H1 (cell line): Measurements from ENCODE around the gene PDE2A. TPM values are rescaled to one million over a fixed set of nuclear protein-coding genes. Genes with fewer than 3 reads are reported as not detected.

ENCODE experiments used
- CTCF ChIA-PET: fragments of 300-600 bp; sonication (Branson Sonifier 250); formaldehyde crosslinking; loops from one replicate; lab custom pipeline; 2021; ENCODE audit not compliant: partially characterized antibody; lab: Charles Lee
- POLR2A ChIA-PET: fragments of 300-600 bp; sonication (Branson Sonifier 250); formaldehyde crosslinking; loops from one replicate; lab custom pipeline; 2021; ENCODE audit warnings: inconsistent platforms; ENCODE audit not compliant: partially characterized antibody; lab: Charles Lee
- DNase-seq, 2 experiments: peaks; one replicate each; pipeline versions ENCODE4 v3.0.0 to v3.0.0-alpha.2; 2010 to 2022; ENCODE audit warnings: low spot score in 2 of 2, low read depth in 1 of 2, mixed read lengths in 1 of 2
- FAIRE-seq: peaks from 2 replicates; lab custom pipeline; 2011; peaks lifted over from hg19 to GRCh38; lab: Jason Lieb, UNC
- H2AFZ ChIP-seq: 2 replicates; pipeline ENCODE4 v1.8.1; 2012; ENCODE audit warnings: low read length, inconsistent platforms
- H2AK5ac ChIP-seq: 2 replicates; pipeline ENCODE4 v1.6.1; 2013; ENCODE audit warnings: low read depth, low read length
- H2BK120ac ChIP-seq: replicated peaks from 2 replicates; pipeline ENCODE3; 2013; ENCODE audit warnings: low read depth, low read length, inconsistent platforms
- H2BK12ac ChIP-seq: 2 replicates; pipeline ENCODE4 v1.6.1; 2013; ENCODE audit warnings: low read depth, low read length
- H2BK15ac ChIP-seq: 2 replicates; pipeline ENCODE4 v1.6.1; 2013; ENCODE audit warnings: low read length
- H2BK20ac ChIP-seq: 2 replicates; pipeline ENCODE4 v1.6.1; 2013; ENCODE audit warnings: low read length
- H2BK5ac ChIP-seq: 2 replicates; pipeline ENCODE4 v1.6.1; 2013; ENCODE audit warnings: low read depth, low read length
- H3K14ac ChIP-seq: 2 replicates; pipeline ENCODE4 v1.6.1; 2013; ENCODE audit warnings: inconsistent platforms; ENCODE audit not compliant: insufficient read length
- H3K18ac ChIP-seq: 2 replicates; pipeline ENCODE4 v1.6.1; 2013; ENCODE audit warnings: low read length; ENCODE audit errors: extremely low read depth
- H3K23ac ChIP-seq: 2 replicates; pipeline ENCODE4 v1.6.1; 2013; ENCODE audit warnings: inconsistent platforms; ENCODE audit not compliant: insufficient read length
- H3K23me2 ChIP-seq: 2 replicates; pipeline ENCODE4 v1.6.1; 2013; ENCODE audit warnings: low read depth, low read length
- H3K27ac ChIP-seq: 2 replicates; pipeline ENCODE4 v1.6.1; 2011; ENCODE audit warnings: low read depth, low read length, inconsistent platforms
- H3K27me3 ChIP-seq, 4 experiments: replicated peaks in 1 of 4; 1 replicate in 1 of 4; 2 replicates in 3 of 4; pipeline versions ENCODE4 v1.6.1 to v1.8.1; 2011 to 2013; ENCODE audit warnings: low read length in 3 of 4, mild to moderate bottlenecking in 3 of 4, inconsistent platforms in 2 of 4, mixed read lengths in 2 of 4, moderate library complexity in 1 of 4; ENCODE audit not compliant: control insufficient read depth in 3 of 4, insufficient read depth in 3 of 4; ENCODE audit errors: extremely low read depth in 1 of 4
- H3K36me3 ChIP-seq, 4 experiments: 2 replicates each; pipeline versions ENCODE4 v1.6.1 to v1.8.1; 2011 to 2013; ENCODE audit warnings: mild to moderate bottlenecking in 4 of 4, low read length in 3 of 4, moderate library complexity in 2 of 4, control low read depth in 1 of 4, inconsistent platforms in 1 of 4; ENCODE audit not compliant: insufficient read depth in 4 of 4, control insufficient read depth in 2 of 4
- H3K4ac ChIP-seq: replicated peaks from 2 replicates; pipeline ENCODE3; 2013; ENCODE audit warnings: low read length, low read depth, mixed read lengths, inconsistent platforms; ENCODE audit not compliant: insufficient read length
- H3K4me1 ChIP-seq, 4 experiments: replicated peaks in 1 of 4; 1 replicate in 1 of 4; 2 replicates in 3 of 4; pipeline versions ENCODE4 v1.6.1 to v1.8.1; 2011 to 2013; ENCODE audit warnings: low read length in 3 of 4, inconsistent platforms in 2 of 4, mixed read lengths in 1 of 4; ENCODE audit not compliant: insufficient read depth in 4 of 4, control insufficient read depth in 3 of 4
- H3K4me2 ChIP-seq, 2 experiments: 2 replicates each; pipeline versions ENCODE4 v1.6.1 to v1.8.1; 2011 to 2013; ENCODE audit warnings: low read depth in 2 of 2, low read length in 2 of 2, control low read depth in 1 of 2, inconsistent platforms in 1 of 2, mild to moderate bottlenecking in 1 of 2; ENCODE audit not compliant: insufficient read depth in 1 of 2
- H3K4me3 ChIP-seq, 4 experiments: fragments of 200-600, 300-600 bp in 1 of 4; sonication (generic), shearing (Covaris generic), sonication (Bioruptor Twin) in 1 of 4; 2 replicates each; pipeline versions ENCODE4 v1.5.1 to v1.8.1; 2011 to 2016; ENCODE audit warnings: low read length in 4 of 4, low read depth in 3 of 4, control low read depth in 2 of 4, inconsistent platforms in 2 of 4, mild to moderate bottlenecking in 2 of 4, mixed read lengths in 1 of 4, moderate library complexity in 1 of 4; ENCODE audit not compliant: insufficient read depth in 2 of 4; ENCODE audit errors: extremely low read depth in 1 of 4
- H3K56ac ChIP-seq: replicated peaks from 2 replicates; pipeline ENCODE3; 2013; ENCODE audit warnings: low read depth, mild to moderate bottlenecking, mixed read lengths, low read length, inconsistent platforms; ENCODE audit not compliant: insufficient read length
- H3K79me1 ChIP-seq: 2 replicates; pipeline ENCODE4 v1.6.1; 2013; ENCODE audit warnings: low read depth, low read length, control low read depth
- H3K79me2 ChIP-seq, 2 experiments: 2 replicates each; pipeline versions ENCODE4 v1.6.1 to v1.8.1; 2012 to 2013; ENCODE audit warnings: low read length in 2 of 2, mild to moderate bottlenecking in 2 of 2, inconsistent platforms in 1 of 2; ENCODE audit not compliant: insufficient read depth in 2 of 2, control insufficient read depth in 1 of 2
- H3K9ac ChIP-seq, 4 experiments: replicated peaks in 1 of 4; 1 replicate in 1 of 4; 2 replicates in 3 of 4; pipeline versions ENCODE4 v1.6.1 to v1.8.1; 2011 to 2013; ENCODE audit warnings: low read depth in 3 of 4, low read length in 3 of 4, control low read depth in 2 of 4, mild to moderate bottlenecking in 2 of 4, moderate library complexity in 2 of 4, inconsistent platforms in 1 of 4; ENCODE audit errors: extremely low read depth in 1 of 4
- H3K9me3 ChIP-seq, 2 experiments: 2 replicates each; pipeline versions ENCODE4 v1.6.1 to v1.8.1; 2012 to 2013; ENCODE audit warnings: mild to moderate bottlenecking in 2 of 2, moderate library complexity in 2 of 2, control low read depth in 1 of 2, inconsistent platforms in 1 of 2, low read depth in 1 of 2, low read length in 1 of 2, mixed read lengths in 1 of 2; ENCODE audit not compliant: insufficient read depth in 2 of 2
- H4K20me1 ChIP-seq, 2 experiments: replicated peaks in 1 of 2; 2 replicates each; pipeline versions ENCODE3 to v1.8.1; 2011 to 2013; ENCODE audit warnings: inconsistent platforms in 2 of 2, low read length in 2 of 2, mild to moderate bottlenecking in 1 of 2; ENCODE audit not compliant: insufficient read depth in 2 of 2, control insufficient read depth in 1 of 2
- H4K5ac ChIP-seq: 2 replicates; pipeline ENCODE4 v1.6.1; 2013; ENCODE audit warnings: low read length, low read depth, mixed read lengths, inconsistent platforms; ENCODE audit not compliant: insufficient read length
- H4K8ac ChIP-seq: 2 replicates; pipeline ENCODE4 v1.8.0; 2013; ENCODE audit warnings: mild to moderate bottlenecking, moderate library complexity, low read length, inconsistent platforms; ENCODE audit not compliant: insufficient read depth; ENCODE audit errors: extremely low read depth
- H4K91ac ChIP-seq: replicated peaks from 2 replicates; pipeline ENCODE3; 2013; ENCODE audit warnings: low read length, mixed read lengths, inconsistent platforms; ENCODE audit not compliant: insufficient read length
- BACH1 ChIP-seq: IDR thresholded peaks from 2 replicates; pipeline ENCODE4 v1.6.1; 2012; ENCODE audit warnings: low read length, improper control_type of control experiment
- CHD1 ChIP-seq: IDR thresholded peaks from 2 replicates; pipeline ENCODE4 v1.6.1; 2012; ENCODE audit warnings: low read depth, low read length, improper control_type of control experiment
- CTBP2 ChIP-seq: IDR thresholded peaks from 2 replicates; pipeline ENCODE4 v1.7.0; 2011; ENCODE audit warnings: borderline replicate concordance, mild to moderate bottlenecking, moderate library complexity, mixed read lengths, low read length; ENCODE audit not compliant: insufficient read depth, insufficient read length
- GABPA ChIP-seq: IDR thresholded peaks from 2 replicates; pipeline ENCODE4 v1.6.1; 2011; ENCODE audit warnings: mild to moderate bottlenecking, low read length, moderate library complexity, borderline replicate concordance; ENCODE audit not compliant: insufficient read depth
- GTF2F1 ChIP-seq: IDR thresholded peaks from 2 replicates; pipeline ENCODE4 v1.6.1; 2012; ENCODE audit warnings: low read depth, low read length, improper control_type of control experiment, borderline replicate concordance
- HDAC2 ChIP-seq, 2 experiments: fragments of 300-600 bp in 1 of 2; sonication (generic) in 1 of 2; IDR thresholded peaks; 2 replicates each; pipeline ENCODE4 v1.6.1; 2011 to 2012; ENCODE audit warnings: low read depth in 2 of 2, low read length in 2 of 2, mild to moderate bottlenecking in 2 of 2, moderate library complexity in 2 of 2, borderline replicate concordance in 1 of 2, inconsistent platforms in 1 of 2
- KDM4A ChIP-seq: IDR thresholded peaks from one replicate; pipeline ENCODE4 v1.7.1; 2012; ENCODE audit warnings: low read depth, mild to moderate bottlenecking, moderate library complexity, low read length, inconsistent platforms; ENCODE audit not compliant: severe bottlenecking
- WGBS, 2 experiments: shearing (Covaris generic) in 1 of 2; methylation state at CpG; one replicate each; pipeline versions ENCODE4 v1.1.6 to v1.1.7; 2013 to 2015; ENCODE audit warnings: low lambda C conversion rate in 2 of 2, mixed read lengths in 2 of 2, inconsistent platforms in 1 of 2, low coverage in 1 of 2, missing lambda C conversion rate in 1 of 2; ENCODE audit not compliant: insufficient replicate concordance in 2 of 2, insufficient coverage in 1 of 2, insufficient read length in 1 of 2; ENCODE audit errors: extremely low coverage in 1 of 2, missing lambda C conversion rate in 1 of 2; 5-methylcytosine and 5-hydroxymethylcytosine counted together
- polyA plus RNA-seq, 7 experiments: library from polyadenylated mRNA; depleted of rRNA in 3 of 7; stranded (reverse) in 5 of 7; unstranded in 2 of 7; fragments of >200 nt in 5 of 7; fragments of 200-250 nt in 2 of 7; gene quantifications; 1 replicate in 5 of 7; 2 replicates in 1 of 7; 4 replicates in 1 of 7; pipeline versions ENCODE4 v1.2.1 to v1.2.3, GENCODE V29; 2011 to 2013; ENCODE audit warnings: missing spikeins in 2 of 7, mixed read lengths in 2 of 7
- total RNA-seq: library from RNA; stranded (reverse); fragmentation: NEBNext Ultra II Directional; extraction: Animal tissue kit (Norgen Biotek cat#: 25700); gene quantifications from 2 replicates; pipeline ENCODE4 v1.2.1, GENCODE V29; 2021
- TF ChIP-seq, protein P1 (sequence below): IDR thresholded peaks from 2 replicates; pipeline ENCODE4 v1.6.1; 2011; ENCODE audit warnings: low read length, improper control_type of control experiment
- TF ChIP-seq, protein P2 (sequence below): IDR thresholded peaks from 2 replicates; pipeline ENCODE4 v1.6.1; 2012; ENCODE audit warnings: low read length, inconsistent platforms

PDE2A gene
- total and polyA plus RNA-seq, 2 of the 8 experiments (the other 6 are each of a cell fraction or from before 2014, with no cell fraction given): 3.4 to 7.1 TPM

DNA sequence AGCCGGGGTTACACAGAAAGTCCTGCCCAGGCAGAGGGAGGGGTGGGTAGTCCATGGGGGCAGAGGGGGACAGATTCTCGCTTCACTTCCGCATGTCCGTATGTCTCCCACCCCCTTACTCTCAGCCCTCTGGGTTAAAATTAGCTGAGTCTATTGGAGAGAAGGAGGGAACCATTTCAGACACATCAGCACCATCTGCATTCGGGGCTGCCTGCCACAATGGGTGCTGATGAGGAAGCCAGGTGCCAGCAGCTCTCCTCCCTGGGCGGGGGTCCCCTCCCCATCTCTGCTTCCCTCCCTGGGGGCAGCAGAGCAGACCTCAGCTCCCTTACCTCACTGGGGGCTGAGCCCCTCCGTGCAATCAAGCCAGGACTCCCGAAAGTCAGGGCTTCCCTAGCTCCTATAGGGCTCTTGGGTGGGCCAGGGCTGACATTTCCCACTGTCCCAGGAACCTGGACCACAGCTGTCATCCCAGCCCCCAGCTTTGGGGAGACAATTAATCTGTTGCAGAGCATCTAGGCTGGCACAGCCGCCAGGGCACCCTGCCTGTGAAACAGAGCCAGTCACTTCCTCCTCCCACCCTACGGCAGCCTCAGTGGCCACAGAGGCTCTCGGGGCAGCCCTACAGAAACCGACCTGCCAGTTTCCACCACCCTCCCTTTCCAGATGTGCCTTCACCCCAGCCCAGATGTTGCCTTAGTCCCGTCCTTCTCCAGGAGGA is 67.3 kb downstream of the PDE2A start:
- no peak overlapping the region for H3K4me2 ChIP-seq
- no peaks in the 10 kb centered on the region; the same call in 1 of the 2 replicates for H3K23me2 ChIP-seq
- DNase-seq (no peak), FAIRE-seq (no peak)
- no peaks in the 10 kb centered on the region for H3K36me3 ChIP-seq
- no peaks in the 10 kb centered on the region for H4K20me1 ChIP-seq
- H3K4ac ChIP-seq: no peak overlapping the region
- no peaks in the 10 kb centered on the region for H3K79me2 ChIP-seq
- no peaks in the 10 kb centered on the region for H3K27me3 ChIP-seq
- 82% methylated on average over 10 of the region's 13 CpGs; no CpG with 5 or more reads in 1 of the 2 experiments for WGBS, 2 experiments
- no peak overlapping the region for H3K18ac ChIP-seq
- H3K27ac ChIP-seq: no peak overlapping the region
- H3K14ac ChIP-seq: no peak overlapping the region
- no peak overlapping the region for H2AFZ ChIP-seq
- H2BK5ac ChIP-seq: no peak overlapping the region
- no peaks in the 10 kb centered on the region for H3K9me3 ChIP-seq
- no peaks in the 10 kb centered on the region for H3K4me1 ChIP-seq
- no peak overlapping the region for H4K91ac ChIP-seq
- no peak overlapping the region for H3K9ac ChIP-seq
- no peaks in the 10 kb centered on the region for H3K79me1 ChIP-seq
- H4K8ac ChIP-seq: no peak overlapping the region; the same call in 1 of the 2 replicates
- no peak overlapping the region for H2BK15ac ChIP-seq
- no peak overlapping the region for H2BK120ac ChIP-seq
- H2BK20ac ChIP-seq: no peak overlapping the region
- H2BK12ac ChIP-seq: no peak overlapping the region
- H3K23ac ChIP-seq: no peak overlapping the region
- ChIA-PET POLR2A (interaction anchor here (0.6 kb wide), 1 partner anchor 179 kb away, joined by 3 read pairs; no protein-coding TSS in a partner anchor), CTCF (interaction anchor here (0.9 to 21.9 kb wide), 12 partner anchors 8 to 185 kb away, joined by 3 to 624 read pairs (median 12); partner anchors contain the start of gene PDE2A)
- H4K5ac ChIP-seq: no peak overlapping the region
- H3K56ac ChIP-seq: no peak overlapping the region
- H3K4me3 ChIP-seq: no peak overlapping the region
- no peak overlapping the region for H2AK5ac ChIP-seq
- no peak for TF ChIP-seq BACH1
- no peak for TF ChIP-seq GABPA
- TF ChIP-seq, protein P1, sequence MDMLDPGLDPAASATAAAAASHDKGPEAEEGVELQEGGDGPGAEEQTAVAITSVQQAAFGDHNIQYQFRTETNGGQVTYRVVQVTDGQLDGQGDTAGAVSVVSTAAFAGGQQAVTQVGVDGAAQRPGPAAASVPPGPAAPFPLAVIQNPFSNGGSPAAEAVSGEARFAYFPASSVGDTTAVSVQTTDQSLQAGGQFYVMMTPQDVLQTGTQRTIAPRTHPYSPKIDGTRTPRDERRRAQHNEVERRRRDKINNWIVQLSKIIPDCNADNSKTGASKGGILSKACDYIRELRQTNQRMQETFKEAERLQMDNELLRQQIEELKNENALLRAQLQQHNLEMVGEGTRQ: no peak
- no peak for TF ChIP-seq CHD1
- TF ChIP-seq HDAC2 (IDR thresholded peaks at IDR 0.05; ENCODE audit: borderline replicate concordance in 1 of 2, low read depth in 2 of 2, low read length in 2 of 2): no peak
- no peak for TF ChIP-seq CTBP2
- no peak for TF ChIP-seq KDM4A
- no peak for TF ChIP-seq GTF2F1
- TF ChIP-seq, protein P2, sequence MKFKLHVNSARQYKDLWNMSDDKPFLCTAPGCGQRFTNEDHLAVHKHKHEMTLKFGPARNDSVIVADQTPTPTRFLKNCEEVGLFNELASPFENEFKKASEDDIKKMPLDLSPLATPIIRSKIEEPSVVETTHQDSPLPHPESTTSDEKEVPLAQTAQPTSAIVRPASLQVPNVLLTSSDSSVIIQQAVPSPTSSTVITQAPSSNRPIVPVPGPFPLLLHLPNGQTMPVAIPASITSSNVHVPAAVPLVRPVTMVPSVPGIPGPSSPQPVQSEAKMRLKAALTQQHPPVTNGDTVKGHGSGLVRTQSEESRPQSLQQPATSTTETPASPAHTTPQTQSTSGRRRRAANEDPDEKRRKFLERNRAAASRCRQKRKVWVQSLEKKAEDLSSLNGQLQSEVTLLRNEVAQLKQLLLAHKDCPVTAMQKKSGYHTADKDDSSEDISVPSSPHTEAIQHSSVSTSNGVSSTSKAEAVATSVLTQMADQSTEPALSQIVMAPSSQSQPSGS: no peak
